Suprapubic skin (tissue), 3 donors: ENCODE results near the gene BRD2.

Experiments
- POLR2A ChIP-seq, 2 donors: fragments of 450-650 bp; IDR thresholded peaks; one replicate each; pipeline ENCODE4 v1.6.1; 2017; ENCODE audit warnings: antibody characterized with exemption in 2 of 2, mild to moderate bottlenecking in 2 of 2, moderate library complexity in 2 of 2
- TF ChIP-seq, protein P1 (sequence below), 2 donors: fragments of 200-600 bp in 1 of 2; fragments of 450-650 bp in 1 of 2; sonication (generic) in 1 of 2; IDR thresholded peaks; one replicate each; pipeline ENCODE4 v1.5.1; 2016 to 2019; ENCODE audit warnings: antibody characterized with exemption in 2 of 2, mild to moderate bottlenecking in 1 of 2, moderate library complexity in 1 of 2

DNA sequence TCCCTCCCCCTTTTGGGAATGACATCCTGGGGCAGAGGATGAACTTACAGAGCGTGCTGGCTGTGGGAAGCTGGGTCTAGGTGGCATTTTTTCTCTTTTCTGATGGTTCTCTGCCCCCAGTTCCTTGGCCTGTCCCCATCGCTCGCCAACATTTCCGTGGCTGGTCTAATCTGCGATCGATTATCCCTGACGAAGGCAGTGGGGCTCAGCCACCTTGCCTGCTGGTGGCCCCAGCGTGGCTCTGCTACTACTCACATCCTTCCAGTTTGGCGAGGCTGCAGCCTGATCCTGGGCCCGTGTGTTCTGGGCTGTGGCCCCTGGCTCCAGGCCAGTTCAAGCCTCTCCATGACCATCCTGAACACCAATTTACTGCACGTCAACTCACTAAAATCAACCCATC is 47.4 kb downstream of the BRD2 start:
- TF ChIP-seq, protein P1, sequence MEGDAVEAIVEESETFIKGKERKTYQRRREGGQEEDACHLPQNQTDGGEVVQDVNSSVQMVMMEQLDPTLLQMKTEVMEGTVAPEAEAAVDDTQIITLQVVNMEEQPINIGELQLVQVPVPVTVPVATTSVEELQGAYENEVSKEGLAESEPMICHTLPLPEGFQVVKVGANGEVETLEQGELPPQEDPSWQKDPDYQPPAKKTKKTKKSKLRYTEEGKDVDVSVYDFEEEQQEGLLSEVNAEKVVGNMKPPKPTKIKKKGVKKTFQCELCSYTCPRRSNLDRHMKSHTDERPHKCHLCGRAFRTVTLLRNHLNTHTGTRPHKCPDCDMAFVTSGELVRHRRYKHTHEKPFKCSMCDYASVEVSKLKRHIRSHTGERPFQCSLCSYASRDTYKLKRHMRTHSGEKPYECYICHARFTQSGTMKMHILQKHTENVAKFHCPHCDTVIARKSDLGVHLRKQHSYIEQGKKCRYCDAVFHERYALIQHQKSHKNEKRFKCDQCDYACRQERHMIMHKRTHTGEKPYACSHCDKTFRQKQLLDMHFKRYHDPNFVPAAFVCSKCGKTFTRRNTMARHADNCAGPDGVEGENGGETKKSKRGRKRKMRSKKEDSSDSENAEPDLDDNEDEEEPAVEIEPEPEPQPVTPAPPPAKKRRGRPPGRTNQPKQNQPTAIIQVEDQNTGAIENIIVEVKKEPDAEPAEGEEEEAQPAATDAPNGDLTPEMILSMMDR (IDR thresholded peaks at IDR 0.05) = no peak
- TF ChIP-seq POLR2A (IDR thresholded peaks at IDR 0.05) = no peak
